GM18858 (cell line): ENCODE measurements around the gene POLR3K.

Experiments
- ATAC-seq: cut with Tn5 transposase; IDR thresholded peaks from one replicate; pipeline ENCODE4 v1.9.1; 2021; ENCODE audit not compliant: unreplicated experiment

Gene POLR3K

GRCh38 chr16:53346-54236, at the start of gene POLR3K, which contains the start of gene SNRNP25:
TSS of gene POLR3K (minus strand) at chr16:53608. CDS start at chr16:53586, 22 bp downstream.
TSS of gene SNRNP25 (plus strand) at chr16:53828. CDS start at chr16:54017, 189 bp downstream.
- ATAC-seq, result peak; percentile 65

- ATAC-seq, result no peak
Observed at GRCh38 chr16:102060-102855, 48.9 kb upstream of the POLR3K start.

GRCh38 chr16:101586-101985, 48.2 kb upstream of the POLR3K start:
- no peak for ATAC-seq

GRCh38 chr16:100989-101388, 47.6 kb upstream of the POLR3K start:
- ATAC-seq, result no peak

- no peak for ATAC-seq
Observed at GRCh38 chr16:97822-98221, 44.4 kb upstream of the POLR3K start.

- ATAC-seq, result peak; percentile 71
Observed at GRCh38 chr16:96935-97381, 43.5 kb upstream of the POLR3K start.

- no peak for ATAC-seq
Observed at GRCh38 chr16:94918-95265, 41.5 kb upstream of the POLR3K start.

GRCh38 chr16:92431-93339, 39.3 kb upstream of the POLR3K start:
- ATAC-seq, result no peak

- no peak for ATAC-seq
Observed at GRCh38 chr16:91484-91883, 38.1 kb upstream of the POLR3K start.

GRCh38 chr16:89391-90302, 36.2 kb upstream of the POLR3K start:
- no peak for ATAC-seq

- ATAC-seq, result no peak
Observed at GRCh38 chr16:88613-89012, 35.2 kb upstream of the POLR3K start.

GRCh38 chr16:86483-86952, 33.1 kb upstream of the POLR3K start:
- no peak for ATAC-seq

- ATAC-seq, result no peak
Observed at GRCh38 chr16:85865-86264, 32.5 kb upstream of the POLR3K start.

GRCh38 chr16:85407-85782, 32.0 kb upstream of the POLR3K start:
- ATAC-seq, result no peak

- ATAC-seq, result peak; percentile 65
Observed at GRCh38 chr16:84718-85406, 31.5 kb upstream of the POLR3K start.

GRCh38 chr16:83781-84615, 30.6 kb upstream of the POLR3K start:
- no peak for ATAC-seq

GRCh38 chr16:83060-83603, 29.7 kb upstream of the POLR3K start:
- ATAC-seq, result no peak
